Activated T-helper 1 cell treated with anti-CD3 and anti-CD28 coated beads, Interleukin-12 subunit alpha, Interleukin-12 subunit beta, Interleukin-2, Interleukin-4 antibody, amounts not matched to agents 30 ng/mL and 10 ng/mL and 1 ng/mL, durations not matched to agents 14 hours and 24 hours and 36 hours (primary cell): ENCODE results near the gene ADARB2. TPM values are rescaled to one million over a fixed set of nuclear protein-coding genes. Genes with fewer than 3 reads are reported as not detected.

Experiments used
- DNase-seq: peaks from one replicate; pipeline ENCODE4 v3.0.0; 2021; ENCODE audit warnings: low spot score
- H3K27ac Mint-ChIP-seq: one replicate; pipeline ENCODE4 v1.8.0; 2021; ENCODE audit warnings: mild to moderate bottlenecking, mixed read lengths
- H3K27me3 Mint-ChIP-seq: one replicate; pipeline ENCODE4 v1.8.0; 2022; ENCODE audit warnings: mild to moderate bottlenecking, moderate library complexity, mixed read lengths; ENCODE audit not compliant: insufficient read depth
- H3K36me3 Mint-ChIP-seq: one replicate; pipeline ENCODE4 v1.8.0; 2021; ENCODE audit warnings: low read depth, mixed read lengths
- H3K4me1 Mint-ChIP-seq: one replicate; pipeline ENCODE4 v1.8.0; 2021; ENCODE audit warnings: low read depth, mixed read lengths
- H3K4me3 Mint-ChIP-seq: one replicate; pipeline ENCODE4 v1.8.0; 2021; ENCODE audit warnings: mild to moderate bottlenecking, moderate library complexity, mixed read lengths
- H3K9me3 Mint-ChIP-seq: one replicate; pipeline ENCODE4 v1.8.0; 2021; ENCODE audit warnings: mixed read lengths
- intact Hi-C: fragments of 100-400 bp; cut with micrococcal nuclease; formaldehyde crosslinking; loops from one replicate; pipeline ENCODE4 v1.15.1; 2024
- total RNA-seq: library from RNA; stranded (reverse); gene quantifications from 2 replicates; pipeline ENCODE4 v1.2.3, GENCODE V29; 2022

ADARB2 gene
- total RNA-seq, 1 donor from 2014 or later: 0.05 TPM

DNA sequence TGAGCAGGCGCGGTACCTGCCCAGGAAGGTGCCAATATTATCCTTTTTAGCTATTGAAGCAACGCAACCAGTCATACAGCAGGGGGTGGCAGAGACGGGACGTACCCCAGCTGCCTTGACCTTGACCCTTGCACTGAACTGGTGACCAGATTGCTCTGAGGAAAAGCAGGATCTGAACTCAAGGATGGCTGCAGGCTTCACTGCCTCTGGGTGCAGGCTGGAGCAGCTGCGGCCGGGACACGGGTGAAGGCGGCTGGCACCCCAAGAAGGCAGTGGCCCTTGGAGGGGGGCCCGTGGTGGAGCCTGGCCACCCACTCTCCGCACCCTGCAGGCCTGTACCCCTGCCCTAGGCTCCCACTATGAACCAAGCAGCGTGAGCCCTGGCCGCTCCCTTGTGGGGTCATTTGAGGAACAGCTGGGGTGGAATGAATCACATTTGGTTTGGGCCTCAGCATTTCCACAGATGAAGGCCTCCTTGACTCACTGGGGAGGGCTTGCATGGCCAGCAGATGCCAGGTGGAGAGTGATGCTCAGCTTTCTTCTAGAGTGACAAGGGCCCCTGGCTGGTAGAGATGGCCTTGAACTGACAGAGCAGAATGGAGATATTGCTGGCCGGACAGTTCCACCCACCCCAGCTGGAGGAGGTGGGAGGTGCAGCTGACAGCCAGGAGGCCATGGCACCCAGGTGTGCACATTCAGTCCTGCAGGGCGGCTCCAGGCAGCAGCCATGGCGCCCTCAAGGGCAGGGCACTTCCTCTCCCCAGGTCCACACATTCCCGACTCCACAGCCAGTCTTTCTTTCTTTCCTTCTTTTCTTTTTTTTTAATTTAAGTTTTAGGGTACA, 462.4 kb downstream of the ADARB2 start:
- H3K4me1 Mint-ChIP-seq: no peaks in the 10 kb centered on the region
- no peak overlapping the region for H3K4me3 Mint-ChIP-seq
- no peaks in the 10 kb centered on the region for H3K9me3 Mint-ChIP-seq
- no peak for DNase-seq
- H3K27ac Mint-ChIP-seq: no peak overlapping the region
- no peaks in the 10 kb centered on the region for H3K36me3 Mint-ChIP-seq
- H3K27me3 Mint-ChIP-seq: peaks cover 5% of the 10 kb centered on the region
- intact Hi-C loops: no loop called here

DNA sequence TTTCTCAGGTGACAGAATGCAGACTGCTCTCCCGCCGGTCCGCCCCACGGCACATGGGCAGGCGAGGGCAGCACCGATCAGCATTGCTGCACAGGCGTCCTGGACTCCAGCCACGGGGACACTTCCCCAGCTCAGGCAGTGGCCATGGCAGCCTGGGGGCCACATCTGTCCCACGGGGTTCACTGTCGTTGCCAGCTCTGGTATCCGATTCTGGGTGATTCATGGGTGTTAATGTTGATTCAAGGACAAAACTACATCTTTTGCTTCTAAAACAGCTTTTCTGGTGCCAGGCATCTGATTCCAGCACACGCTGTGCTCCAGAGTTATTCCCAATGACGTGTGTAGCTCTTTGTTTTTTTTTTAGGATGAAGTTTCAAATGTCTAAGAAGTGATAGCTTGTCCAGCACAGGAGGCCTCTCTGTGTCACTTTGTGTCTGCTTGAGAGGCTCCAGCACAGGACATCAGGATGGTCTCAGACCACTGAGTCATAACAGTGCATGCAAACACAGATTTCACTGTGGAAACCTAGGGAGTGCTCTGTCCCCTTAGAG, 463.1 kb downstream of the ADARB2 start:
- no peaks in the 10 kb centered on the region for H3K36me3 Mint-ChIP-seq
- no peak for DNase-seq
- no peaks in the 10 kb centered on the region for H3K4me1 Mint-ChIP-seq
- H3K4me3 Mint-ChIP-seq: no peak overlapping the region
- peaks cover 5% of the 10 kb centered on the region for H3K27me3 Mint-ChIP-seq
- H3K27ac Mint-ChIP-seq: no peak overlapping the region
- no peaks in the 10 kb centered on the region for H3K9me3 Mint-ChIP-seq
- intact Hi-C loops: no loop called here

DNA sequence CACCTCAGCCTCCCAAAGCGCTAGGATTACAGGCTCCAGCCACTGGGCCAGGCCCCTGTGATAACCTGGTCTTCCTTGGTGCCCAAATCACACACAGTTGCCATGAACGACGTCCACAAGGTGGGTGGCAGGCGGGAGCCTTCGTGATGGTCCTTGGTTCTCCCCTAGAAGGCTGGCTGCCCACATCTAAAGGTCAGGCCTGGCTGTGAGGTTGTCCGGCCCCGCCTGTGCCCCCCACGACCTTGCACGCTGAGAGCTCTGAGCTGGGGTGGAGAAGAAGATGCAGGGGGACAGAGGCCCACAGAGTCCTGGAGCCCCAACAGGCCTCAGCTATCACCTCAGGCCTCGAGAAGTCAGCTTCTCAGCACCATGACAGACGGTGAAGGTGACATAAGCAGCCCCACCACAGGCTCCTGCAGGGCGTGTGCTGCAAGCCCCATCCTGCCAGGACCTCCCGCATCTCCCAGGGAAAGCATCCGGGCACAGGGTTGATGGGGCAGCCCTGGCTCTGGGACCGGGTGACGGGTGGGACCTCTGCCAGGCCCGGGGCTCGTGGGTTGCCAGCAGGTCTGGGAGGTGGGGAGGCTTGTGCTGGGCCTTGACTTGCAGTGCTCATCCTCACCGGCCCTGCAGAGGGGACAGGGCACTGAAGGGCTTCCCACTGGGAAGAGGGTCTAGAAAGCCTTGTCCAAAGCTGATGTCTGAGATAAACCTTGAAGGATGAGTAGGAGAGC, 463.8 kb downstream of the ADARB2 start:
- no peaks in the 10 kb centered on the region for H3K4me1 Mint-ChIP-seq
- no peaks in the 10 kb centered on the region for H3K9me3 Mint-ChIP-seq
- no peaks in the 10 kb centered on the region for H3K36me3 Mint-ChIP-seq
- H3K4me3 Mint-ChIP-seq: no peak overlapping the region
- no peak for DNase-seq
- H3K27me3 Mint-ChIP-seq: peaks cover 5% of the 10 kb centered on the region
- no peak overlapping the region for H3K27ac Mint-ChIP-seq
- intact Hi-C loops: no loop called here

DNA sequence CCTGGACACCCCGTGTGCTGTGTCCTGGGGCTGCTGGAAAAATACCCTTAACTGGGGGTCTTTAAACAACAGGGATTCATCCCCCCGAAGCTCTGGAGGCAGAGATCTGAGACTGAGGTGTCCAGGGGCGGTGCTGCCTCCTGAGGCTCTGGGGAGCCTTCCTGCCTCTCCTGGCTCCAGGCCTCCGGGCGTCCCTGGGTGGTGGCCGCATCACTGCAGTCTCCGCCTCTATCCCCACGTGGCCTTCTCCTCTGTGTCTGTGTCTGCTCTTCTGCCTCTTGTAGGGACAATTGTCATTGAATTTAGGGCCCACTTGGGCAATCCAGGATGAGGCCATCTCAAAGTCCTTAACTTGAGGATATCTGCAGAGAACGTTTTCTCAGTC, 464.6 kb downstream of the ADARB2 start:
- intact Hi-C loops: no loop called here
- H3K4me1 Mint-ChIP-seq: no peaks in the 10 kb centered on the region
- no peaks in the 10 kb centered on the region for H3K9me3 Mint-ChIP-seq
- DNase-seq: no peak
- H3K27ac Mint-ChIP-seq: no peak overlapping the region
- no peak overlapping the region for H3K4me3 Mint-ChIP-seq
- no peaks in the 10 kb centered on the region for H3K36me3 Mint-ChIP-seq
- peaks cover 3% of the 10 kb centered on the region for H3K27me3 Mint-ChIP-seq

DNA sequence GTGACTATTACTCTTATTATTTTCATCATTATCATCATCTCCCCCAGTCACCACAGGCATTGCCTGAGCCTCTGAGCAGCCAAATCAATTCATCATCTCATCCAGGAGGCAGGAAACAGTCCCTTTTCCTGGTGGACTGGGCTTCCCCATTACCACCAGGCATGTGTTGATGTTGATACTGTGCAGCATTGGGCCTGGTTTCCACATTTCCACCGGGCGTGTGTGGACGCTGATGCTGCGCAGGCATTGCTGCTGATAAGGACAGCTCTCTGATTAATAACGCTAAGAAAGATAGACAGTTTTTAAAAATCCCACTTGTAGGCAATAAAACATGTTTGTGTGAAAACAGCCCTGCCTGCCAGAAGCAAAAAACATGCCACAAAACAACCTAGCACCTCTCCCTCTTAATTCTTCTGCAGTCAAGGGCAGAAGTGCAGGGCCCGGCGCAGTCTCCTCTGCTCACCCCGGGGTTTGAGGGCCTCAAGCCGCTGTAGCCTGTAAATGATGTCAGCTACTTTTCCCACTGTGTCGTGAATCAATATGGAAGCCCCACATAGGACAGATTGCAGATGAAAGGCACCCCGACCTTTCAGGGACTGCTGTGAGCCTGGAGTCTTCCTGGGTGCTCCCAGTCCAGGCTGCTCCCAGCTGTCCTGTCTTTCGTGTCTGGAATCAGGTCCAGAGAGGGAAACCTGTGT, 465.1 kb downstream of the ADARB2 start:
- Mint-ChIP-seq H3K27ac (no peak overlapping the region), H3K4me3 (no peak overlapping the region), H3K9me3 (no peaks in the 10 kb centered on the region), H3K27me3 (peaks cover 7% of the 10 kb centered on the region), H3K36me3 (no peaks in the 10 kb centered on the region), H3K4me1 (no peaks in the 10 kb centered on the region)
- intact Hi-C loops: no loop called here
- DNase-seq: no peak

DNA sequence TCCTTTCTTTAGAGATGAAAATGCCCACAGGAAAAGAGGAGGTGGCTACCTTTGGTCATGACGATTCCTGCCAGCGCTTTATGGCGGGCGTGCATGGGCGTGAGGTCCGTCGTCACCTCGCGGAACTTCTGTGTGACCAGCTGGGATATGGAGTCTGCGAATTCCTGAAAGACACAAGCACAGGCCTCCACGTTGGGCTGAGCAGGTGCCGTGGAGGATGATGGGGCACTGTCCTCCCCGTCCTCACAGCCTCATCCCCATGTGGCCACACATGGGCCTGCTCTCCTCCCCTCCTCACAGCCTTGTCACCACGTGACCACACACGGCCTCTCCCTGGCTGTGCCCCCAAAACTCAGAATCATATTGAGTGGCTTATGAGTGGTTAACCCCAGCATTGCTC, 466.4 kb downstream of the ADARB2 start:
- H3K9me3 Mint-ChIP-seq: no peaks in the 10 kb centered on the region
- H3K36me3 Mint-ChIP-seq: no peaks in the 10 kb centered on the region
- no peak overlapping the region for H3K27ac Mint-ChIP-seq
- intact Hi-C loops: no loop called here
- DNase-seq: no peak
- peaks cover 7% of the 10 kb centered on the region for H3K27me3 Mint-ChIP-seq
- H3K4me1 Mint-ChIP-seq: no peaks in the 10 kb centered on the region
- H3K4me3 Mint-ChIP-seq: no peak overlapping the region

DNA sequence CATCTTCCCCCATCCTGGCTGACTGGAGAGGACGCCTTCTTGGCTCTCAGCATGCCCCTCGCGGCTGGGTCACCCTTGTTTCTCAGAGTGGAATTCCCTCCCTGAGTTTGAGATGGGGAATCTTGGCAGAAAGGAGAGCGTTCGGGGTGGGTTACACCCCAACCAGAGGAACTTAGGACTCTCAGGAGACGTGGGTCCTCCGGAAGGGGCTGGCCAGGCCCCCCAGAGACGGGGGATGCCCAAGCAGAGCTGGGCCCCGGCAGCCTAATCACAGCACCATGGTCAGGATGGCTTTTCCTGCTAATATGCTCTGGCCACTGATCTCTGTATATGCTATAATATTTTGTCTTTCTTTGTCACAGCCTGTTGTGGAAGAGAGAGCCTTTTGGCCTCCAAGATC, 466.8 kb downstream of the ADARB2 start:
- H3K4me3 Mint-ChIP-seq: no peak overlapping the region
- no peaks in the 10 kb centered on the region for H3K36me3 Mint-ChIP-seq
- no peak for DNase-seq
- H3K27me3 Mint-ChIP-seq: peaks cover 7% of the 10 kb centered on the region
- H3K27ac Mint-ChIP-seq: no peak overlapping the region
- H3K9me3 Mint-ChIP-seq: no peaks in the 10 kb centered on the region
- intact Hi-C loops: no loop called here
- H3K4me1 Mint-ChIP-seq: no peaks in the 10 kb centered on the region

DNA sequence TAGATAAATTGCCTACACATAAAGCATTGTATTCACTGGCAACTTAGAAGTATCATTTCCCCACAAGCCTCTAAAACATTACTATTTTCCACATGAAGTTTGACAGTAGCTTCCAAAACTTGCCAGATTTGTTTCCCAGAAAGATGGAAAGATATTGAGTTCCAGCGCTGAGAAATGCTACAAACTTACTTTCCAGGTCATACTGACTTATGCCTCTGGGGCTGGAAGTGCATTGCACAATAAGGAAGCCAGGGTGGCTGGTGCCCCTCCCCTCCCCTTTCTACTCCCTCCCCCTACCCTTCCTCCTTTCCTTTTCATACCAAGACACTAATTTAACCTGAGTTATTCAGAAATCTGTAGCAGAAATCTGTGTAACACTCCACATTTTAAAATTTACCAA, 468.5 kb downstream of the ADARB2 start:
- Mint-ChIP-seq H3K27me3 (peaks cover 7% of the 10 kb centered on the region), H3K4me1 (no peaks in the 10 kb centered on the region), H3K4me3 (no peak overlapping the region), H3K36me3 (no peaks in the 10 kb centered on the region), H3K9me3 (no peaks in the 10 kb centered on the region), H3K27ac (no peak overlapping the region)
- intact Hi-C loops: no loop called here
- no peak for DNase-seq

DNA sequence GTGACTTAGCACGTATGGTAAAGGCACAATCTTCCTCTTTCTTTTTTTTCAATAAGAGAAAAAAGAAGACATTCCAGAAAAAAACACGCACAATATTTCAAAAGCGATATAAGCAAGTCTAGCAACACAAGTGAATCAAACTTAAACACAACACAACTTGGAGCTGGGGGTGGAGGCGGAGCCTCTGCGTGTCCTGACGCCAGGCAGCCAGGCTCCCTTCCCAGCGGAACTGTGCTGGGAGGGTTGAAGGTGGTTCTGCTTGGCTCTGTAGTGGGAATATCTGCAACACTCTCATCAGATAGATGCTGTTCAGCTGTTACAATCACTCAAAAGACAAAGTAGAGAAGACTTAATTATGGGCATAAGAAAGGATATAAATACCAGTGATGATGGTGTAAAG, 469.8 kb downstream of the ADARB2 start:
- Mint-ChIP-seq H3K27ac (no peak overlapping the region), H3K27me3 (peaks cover 7% of the 10 kb centered on the region), H3K4me3 (no peak overlapping the region), H3K9me3 (no peaks in the 10 kb centered on the region), H3K36me3 (no peaks in the 10 kb centered on the region), H3K4me1 (no peaks in the 10 kb centered on the region)
- intact Hi-C loops: no loop called here
- DNase-seq: no peak

DNA sequence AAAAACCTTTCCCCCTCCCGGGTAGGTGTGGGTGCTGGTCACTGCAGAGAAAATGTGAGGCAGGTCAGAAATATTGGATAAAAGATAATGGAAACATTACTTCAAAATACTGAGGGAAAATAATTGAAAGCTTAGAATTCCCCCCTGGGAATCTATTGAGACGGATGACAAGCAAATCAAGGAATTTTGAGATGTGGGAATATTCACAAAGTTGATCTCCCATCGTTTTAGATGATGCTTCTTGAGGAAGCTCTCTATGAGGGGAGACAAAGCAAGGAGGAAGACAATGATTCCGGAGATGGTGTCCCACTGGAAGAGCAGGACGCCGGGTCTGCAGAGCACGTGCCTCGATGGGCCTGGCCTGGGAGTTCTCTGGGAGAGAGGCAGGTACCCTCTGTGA, 470.2 kb downstream of the ADARB2 start:
- no peak for DNase-seq
- Mint-ChIP-seq H3K27me3 (peaks cover 7% of the 10 kb centered on the region), H3K27ac (no peak overlapping the region), H3K4me1 (no peaks in the 10 kb centered on the region), H3K36me3 (no peaks in the 10 kb centered on the region), H3K9me3 (no peaks in the 10 kb centered on the region), H3K4me3 (no peak overlapping the region)
- intact Hi-C loops: no loop called here

DNA sequence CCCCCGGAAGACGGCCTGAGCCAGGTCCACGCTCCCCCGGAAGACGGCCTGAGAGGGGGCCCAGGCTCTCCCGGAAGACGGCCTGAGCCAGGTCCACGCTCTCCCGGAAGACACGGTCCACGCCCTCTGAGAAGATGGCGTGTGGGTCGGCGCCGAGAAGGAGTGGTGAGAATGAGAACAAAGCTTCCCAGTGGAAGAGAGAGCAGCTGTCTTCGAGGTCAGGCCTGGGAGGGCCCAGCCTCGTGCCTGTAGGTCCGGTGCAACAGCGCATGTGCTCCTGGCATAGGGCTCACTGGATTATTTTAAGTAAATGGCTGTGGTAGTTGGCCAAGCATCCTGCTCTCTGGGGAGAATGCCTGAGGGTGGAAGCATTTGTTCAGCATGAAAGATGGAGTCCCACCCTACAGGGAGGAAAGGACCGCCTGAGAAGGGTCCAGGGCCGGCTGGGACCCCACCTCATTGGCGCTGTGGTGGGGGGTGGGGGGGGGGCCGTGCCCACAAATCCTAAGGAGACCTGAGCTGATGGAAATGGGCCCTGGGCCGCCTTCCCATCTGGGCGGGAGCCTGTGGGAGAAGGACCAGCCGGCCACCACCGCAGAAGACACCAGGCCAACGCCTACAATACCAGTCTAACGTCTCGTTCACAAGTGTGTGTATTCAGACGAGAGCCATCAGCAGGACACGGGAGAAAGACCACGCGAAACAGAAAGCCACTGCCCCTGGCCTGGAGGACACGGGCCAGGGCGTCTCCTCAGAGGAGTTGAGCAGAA, 471.1 kb downstream of the ADARB2 start:
- Mint-ChIP-seq H3K27ac (no peak overlapping the region), H3K9me3 (no peaks in the 10 kb centered on the region), H3K36me3 (no peaks in the 10 kb centered on the region), H3K27me3 (peaks cover 7% of the 10 kb centered on the region), H3K4me3 (no peak overlapping the region), H3K4me1 (no peaks in the 10 kb centered on the region)
- intact Hi-C loops: no loop called here
- DNase-seq: no peak

DNA sequence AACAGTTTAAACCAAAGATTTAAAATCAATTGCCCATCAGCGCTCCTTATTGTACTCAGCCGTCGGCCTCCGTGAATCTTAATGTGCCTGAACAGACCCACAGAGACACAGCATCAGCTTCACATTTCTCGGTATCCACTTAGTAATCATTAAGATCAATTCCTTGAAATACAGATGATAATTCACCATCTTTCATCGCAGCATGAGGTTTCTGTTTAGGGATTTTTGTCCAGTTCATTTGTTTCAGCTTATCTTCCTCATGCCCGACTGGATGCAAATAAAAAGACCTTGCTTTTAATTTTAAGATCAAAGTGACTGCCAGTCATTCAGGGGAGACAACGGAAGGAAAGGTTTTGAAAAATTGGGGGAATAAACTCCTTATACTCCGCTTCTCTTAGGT, 473.3 kb downstream of the ADARB2 start:
- intact Hi-C loops: no loop called here
- Mint-ChIP-seq H3K4me1 (no peaks in the 10 kb centered on the region), H3K9me3 (no peaks in the 10 kb centered on the region), H3K27me3 (peaks cover 5% of the 10 kb centered on the region), H3K27ac (no peak overlapping the region), H3K4me3 (no peak overlapping the region), H3K36me3 (no peaks in the 10 kb centered on the region)
- no peak for DNase-seq
